Mesothelial cell of epicardium (in vitro differentiated cells): ENCODE results near the gene CLTC. TPM values are rescaled to one million over a fixed set of nuclear protein-coding genes. Genes with fewer than 3 reads are reported as not detected.
"Not testable (repeated sequence)": the region's sequence is repeated elsewhere in the genome, so short reads cannot be mapped to it uniquely, and the experiment has no call there.

ENCODE experiments used
- DNase-seq, 2 experiments: peaks; one replicate each; pipeline ENCODE4 v3.0.0; 2021; ENCODE audit warnings: low spot score in 2 of 2; ENCODE audit not compliant: unreplicated experiment in 2 of 2
- H3K27ac Mint-ChIP-seq: 2 replicates; pipeline ENCODE4 v1.8.0; 2021; ENCODE audit warnings: mixed read lengths
- H3K27me3 Mint-ChIP-seq: 2 replicates; pipeline ENCODE4 v1.8.0; 2021; ENCODE audit warnings: low read depth, mixed read lengths
- H3K36me3 Mint-ChIP-seq: 2 replicates; pipeline ENCODE4 v1.8.0; 2021; ENCODE audit warnings: mixed read lengths
- H3K4me1 Mint-ChIP-seq: 2 replicates; pipeline ENCODE4 v1.8.0; 2021; ENCODE audit warnings: mixed read lengths
- H3K4me3 Mint-ChIP-seq: 2 replicates; pipeline ENCODE4 v1.8.0; 2021; ENCODE audit warnings: mild to moderate bottlenecking, moderate library complexity, mixed read lengths
- H3K9me3 Mint-ChIP-seq: 2 replicates; pipeline ENCODE4 v1.8.0; 2021; ENCODE audit warnings: mixed read lengths
- CTCF ChIP-seq: fragments of 200-600 bp; sonication (generic); IDR thresholded peaks from one replicate; pipeline ENCODE4 v1.5.0; 2021; ENCODE audit warnings: antibody characterized with exemption; ENCODE audit not compliant: unreplicated experiment
- total RNA-seq: library from RNA; stranded (reverse); gene quantifications from 3 replicates; pipeline ENCODE4 v1.2.1, GENCODE V29; 2021

Gene CLTC
- total RNA-seq, result 192 to 201 TPM (median 192 TPM) in 3 replicates

GRCh38 chr17:59619298-59620063 is at the start of gene CLTC:
CLTC (plus strand) TSS chr17:59619895; CDS start chr17:59620132, 237 bp downstream.
- H3K4me3 Mint-ChIP-seq, result peak within 1 kb of the TSS; percentile 94
- no peaks in the 10 kb centered on the region for H3K36me3 Mint-ChIP-seq
- peak within 1 kb of the TSS; percentile 100 for H3K27ac Mint-ChIP-seq
- no peaks in the 10 kb centered on the region for H3K27me3 Mint-ChIP-seq
- no peaks in the 10 kb centered on the region for H3K9me3 Mint-ChIP-seq
- DNase-seq, result peak; percentile 85 to 91
- no peak for TF ChIP-seq CTCF
- peaks cover 47% of the 10 kb centered on the region for H3K4me1 Mint-ChIP-seq

- Mint-ChIP-seq H3K27me3 (no peaks in the 10 kb centered on the region), H3K9me3 (no peaks in the 10 kb centered on the region), H3K27ac (no peak overlapping the region), H3K4me1 (no peaks in the 10 kb centered on the region), H3K4me3 (no peak overlapping the region), H3K36me3 (peaks cover 14% of the 10 kb centered on the region)
- no peak for DNase-seq
- TF ChIP-seq CTCF, result no peak
These were observed 47.3 kb upstream of the CLTC start for GRCh38 chr17:59572301-59572924.

- H3K4me1 Mint-ChIP-seq, DNase-seq, H3K27ac Mint-ChIP-seq, H3K27me3 Mint-ChIP-seq, H3K36me3 Mint-ChIP-seq, H3K9me3 Mint-ChIP-seq, H3K4me3 Mint-ChIP-seq: not testable (repeated sequence)
These were observed 35.5 kb upstream of the CLTC start for GRCh38 chr17:59584168-59584567.

GRCh38 chr17:59600169-59600568 is 19.5 kb upstream of the CLTC start:
- Mint-ChIP-seq H3K4me3 (no peak overlapping the region), H3K4me1 (no peaks in the 10 kb centered on the region), H3K9me3 (no peaks in the 10 kb centered on the region), H3K36me3 (peaks cover 25% of the 10 kb centered on the region), H3K27ac (no peak overlapping the region), H3K27me3 (no peaks in the 10 kb centered on the region)
- no peak for TF ChIP-seq CTCF
- DNase-seq, result no peak

GRCh38 chr17:59601130-59601529 is 18.6 kb upstream of the CLTC start:
- H3K4me3 Mint-ChIP-seq, result no peak overlapping the region
- DNase-seq, result no peak
- no peaks in the 10 kb centered on the region for H3K4me1 Mint-ChIP-seq
- no peak overlapping the region for H3K27ac Mint-ChIP-seq
- no peaks in the 10 kb centered on the region for H3K27me3 Mint-ChIP-seq
- no peak for TF ChIP-seq CTCF
- H3K9me3 Mint-ChIP-seq, result no peaks in the 10 kb centered on the region
- peaks cover 28% of the 10 kb centered on the region for H3K36me3 Mint-ChIP-seq

GRCh38 chr17:59607061-59607460 is 12.6 kb upstream of the CLTC start:
- Mint-ChIP-seq H3K4me3 (no peak overlapping the region), H3K9me3 (no peaks in the 10 kb centered on the region), H3K27ac (no peak overlapping the region), H3K27me3 (no peaks in the 10 kb centered on the region), H3K36me3 (peaks cover 36% of the 10 kb centered on the region), H3K4me1 (no peaks in the 10 kb centered on the region)
- TF ChIP-seq CTCF, result no peak
- DNase-seq, result no peak
